ENCODE data around the gene DNAJC13. TPM values are rescaled to one million over a fixed set of nuclear protein-coding genes. Genes with fewer than 3 reads are reported as not detected.

The DNAJC13 gene
- total RNA-seq, 2 experiments from 2014 or later: 31.4 to 32.1 TPM

DNA sequence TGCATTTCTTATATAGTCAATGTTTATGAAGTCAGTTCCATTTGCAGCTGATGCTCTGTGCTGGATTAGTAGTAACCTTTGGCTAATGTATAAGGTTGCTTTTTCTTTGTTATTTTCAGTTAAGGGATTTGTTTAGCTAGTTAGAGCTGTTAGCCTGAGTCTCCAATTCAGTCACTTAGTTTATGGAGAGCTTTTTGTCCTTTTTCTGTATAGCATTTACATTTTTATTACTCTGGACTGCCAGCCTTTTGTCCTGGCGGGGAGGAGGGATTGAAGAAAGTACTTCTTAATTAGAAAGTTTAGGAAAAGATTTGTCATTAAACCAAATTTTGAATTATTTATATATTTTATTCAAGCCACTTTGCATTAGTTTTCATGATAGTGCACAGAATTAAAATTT is 52.0 kb downstream of the DNAJC13 start:
- DNase-seq: no peak
- Mint-ChIP-seq H3K9me3 (no peaks in the 10 kb centered on the region), H3K4me3 (no peak overlapping the region), H3K27ac (no peak overlapping the region), H3K36me3 (peaks cover 15% of the 10 kb centered on the region), H3K27me3 (no peaks in the 10 kb centered on the region), H3K4me1 (no peaks in the 10 kb centered on the region)

- H3K36me3 Mint-ChIP-seq: peaks cover 9% of the 10 kb centered on the region
- DNase-seq: no peak
- H3K4me3 Mint-ChIP-seq: no peak overlapping the region
- H3K4me1 Mint-ChIP-seq: no peaks in the 10 kb centered on the region
- H3K27ac Mint-ChIP-seq: peak overlapping the region; percentile 60
- H3K27me3 Mint-ChIP-seq: no peaks in the 10 kb centered on the region
- no peaks in the 10 kb centered on the region for H3K9me3 Mint-ChIP-seq
Observed at GRCh38 chr3:132486099-132486498, 68.8 kb downstream of the DNAJC13 start.

GRCh38 chr3:132488151-132488550 is 70.8 kb downstream of the DNAJC13 start:
- Mint-ChIP-seq H3K4me1 (no peaks in the 10 kb centered on the region), H3K27me3 (no peaks in the 10 kb centered on the region), H3K4me3 (no peak overlapping the region), H3K9me3 (no peaks in the 10 kb centered on the region), H3K36me3 (peaks cover 9% of the 10 kb centered on the region), H3K27ac (no peak overlapping the region)
- DNase-seq: no peak

DNA sequence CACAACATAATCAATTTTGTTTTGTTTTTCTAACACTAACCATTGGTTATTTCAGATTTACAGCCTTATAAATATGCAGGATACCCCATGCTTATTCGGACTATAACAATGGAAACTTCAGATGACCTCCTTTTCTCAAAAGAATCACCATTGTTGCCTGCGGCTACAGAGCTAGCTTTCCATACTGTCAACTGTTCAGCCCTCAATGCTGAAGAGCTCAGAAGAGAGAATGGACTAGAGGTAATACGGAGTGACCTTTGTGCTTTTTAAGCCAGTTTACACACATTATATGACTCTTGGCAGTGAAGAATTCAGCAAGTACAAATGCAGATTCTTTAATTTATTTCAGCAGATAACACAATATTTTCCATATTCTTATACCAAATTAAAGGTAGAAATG is 81.8 kb downstream of the DNAJC13 start:
- H3K27ac Mint-ChIP-seq: no peak overlapping the region
- H3K4me3 Mint-ChIP-seq: no peak overlapping the region
- H3K27me3 Mint-ChIP-seq: no peaks in the 10 kb centered on the region
- H3K9me3 Mint-ChIP-seq: no peaks in the 10 kb centered on the region
- no peak for DNase-seq
- no peaks in the 10 kb centered on the region for H3K4me1 Mint-ChIP-seq
- H3K36me3 Mint-ChIP-seq: peaks cover 25% of the 10 kb centered on the region

GRCh38 chr3:132503559-132503958 is 86.3 kb downstream of the DNAJC13 start:
- DNase-seq: no peak
- Mint-ChIP-seq H3K36me3 (peaks cover 27% of the 10 kb centered on the region), H3K27me3 (no peaks in the 10 kb centered on the region), H3K27ac (no peak overlapping the region), H3K4me3 (no peak overlapping the region), H3K4me1 (no peaks in the 10 kb centered on the region), H3K9me3 (no peaks in the 10 kb centered on the region)

- Mint-ChIP-seq H3K9me3 (no peaks in the 10 kb centered on the region), H3K4me3 (no peak overlapping the region), H3K4me1 (no peaks in the 10 kb centered on the region), H3K36me3 (peaks cover 27% of the 10 kb centered on the region), H3K27me3 (no peaks in the 10 kb centered on the region), H3K27ac (no peak overlapping the region)
- no peak for DNase-seq
Observed at GRCh38 chr3:132504375-132504933, 87.2 kb downstream of the DNAJC13 start.

DNA sequence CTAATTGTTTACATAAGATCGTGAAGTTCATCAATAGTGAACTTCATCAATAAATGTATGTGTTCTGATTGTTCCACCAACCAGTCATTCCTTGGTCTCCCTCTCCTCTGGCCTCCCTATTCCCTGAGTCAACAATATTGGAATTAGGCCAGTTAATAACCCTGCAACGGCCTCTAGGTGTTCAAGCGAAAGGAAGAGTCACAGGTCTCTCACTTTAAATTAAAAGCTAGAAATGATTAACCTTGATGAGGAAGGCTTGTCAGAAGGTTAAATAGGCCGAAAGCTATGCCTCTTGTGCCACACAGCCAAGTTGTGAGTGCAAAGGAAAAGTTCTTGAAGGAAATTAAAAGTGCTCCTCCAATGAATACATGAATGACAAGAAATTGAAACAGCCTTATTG is 90.4 kb downstream of the DNAJC13 start:
- no peaks in the 10 kb centered on the region for H3K4me1 Mint-ChIP-seq
- H3K4me3 Mint-ChIP-seq: no peak overlapping the region
- H3K36me3 Mint-ChIP-seq: peaks cover 15% of the 10 kb centered on the region
- DNase-seq: no peak
- no peaks in the 10 kb centered on the region for H3K9me3 Mint-ChIP-seq
- H3K27ac Mint-ChIP-seq: no peak overlapping the region
- no peaks in the 10 kb centered on the region for H3K27me3 Mint-ChIP-seq

GRCh38 chr3:132509096-132509495 is 91.8 kb downstream of the DNAJC13 start:
- no peak overlapping the region for H3K4me3 Mint-ChIP-seq
- no peaks in the 10 kb centered on the region for H3K9me3 Mint-ChIP-seq
- no peaks in the 10 kb centered on the region for H3K4me1 Mint-ChIP-seq
- H3K27ac Mint-ChIP-seq: no peak overlapping the region
- peaks cover 17% of the 10 kb centered on the region for H3K36me3 Mint-ChIP-seq
- no peaks in the 10 kb centered on the region for H3K27me3 Mint-ChIP-seq
- DNase-seq: no peak

DNA sequence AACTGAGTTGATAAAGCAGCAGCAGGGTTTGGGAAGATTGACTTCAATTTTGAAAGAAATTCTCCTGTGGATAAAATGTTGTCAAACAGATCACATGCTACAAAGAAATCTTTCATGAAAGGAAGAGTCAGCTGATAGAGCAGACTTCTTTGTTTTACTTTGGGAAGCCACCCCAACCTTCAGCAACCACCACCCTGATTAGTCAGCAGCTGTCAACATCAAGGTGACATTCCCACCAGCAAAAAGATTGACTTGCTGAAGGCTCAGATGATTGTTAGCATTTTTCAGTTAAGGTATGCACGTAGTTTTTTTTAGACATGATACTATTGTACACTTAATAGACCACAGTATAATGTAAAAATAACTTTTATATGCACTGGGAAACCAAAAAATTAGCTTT is 92.2 kb downstream of the DNAJC13 start:
- H3K27ac Mint-ChIP-seq: no peak overlapping the region
- DNase-seq: no peak
- H3K4me3 Mint-ChIP-seq: no peak overlapping the region
- no peaks in the 10 kb centered on the region for H3K4me1 Mint-ChIP-seq
- H3K27me3 Mint-ChIP-seq: no peaks in the 10 kb centered on the region
- peaks cover 19% of the 10 kb centered on the region for H3K36me3 Mint-ChIP-seq
- no peaks in the 10 kb centered on the region for H3K9me3 Mint-ChIP-seq

DNA sequence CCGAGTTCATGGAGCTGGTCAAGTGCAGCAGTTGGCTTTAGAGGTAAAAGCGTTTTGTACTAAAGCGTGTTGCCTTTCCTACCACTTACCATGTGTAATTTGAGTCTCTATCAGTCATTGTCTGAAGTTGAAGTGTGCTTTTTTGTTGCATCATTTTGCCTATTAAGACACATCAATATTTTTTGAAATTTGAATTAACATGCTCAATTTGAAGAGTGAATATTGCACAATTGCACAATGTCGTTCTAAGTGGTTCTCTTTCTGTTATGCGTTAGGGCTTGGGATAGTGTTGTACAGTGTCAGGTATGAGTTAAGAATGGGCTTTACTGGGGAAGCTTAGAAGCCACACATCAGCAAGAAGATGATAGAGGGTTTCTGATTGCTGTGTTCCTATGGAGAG is 95.8 kb downstream of the DNAJC13 start:
- Mint-ChIP-seq H3K4me1 (peaks cover 3% of the 10 kb centered on the region), H3K9me3 (no peaks in the 10 kb centered on the region), H3K36me3 (peaks cover 20% of the 10 kb centered on the region), H3K27ac (no peak overlapping the region), H3K4me3 (no peak overlapping the region), H3K27me3 (no peaks in the 10 kb centered on the region)
- no peak for DNase-seq

GRCh38 chr3:132517311-132517710 is 100.0 kb downstream of the DNAJC13 start:
- DNase-seq: no peak
- Mint-ChIP-seq H3K36me3 (peaks cover 35% of the 10 kb centered on the region), H3K4me1 (peaks cover 12% of the 10 kb centered on the region), H3K9me3 (no peaks in the 10 kb centered on the region), H3K4me3 (no peak overlapping the region), H3K27ac (no peak overlapping the region), H3K27me3 (no peaks in the 10 kb centered on the region)

DNA sequence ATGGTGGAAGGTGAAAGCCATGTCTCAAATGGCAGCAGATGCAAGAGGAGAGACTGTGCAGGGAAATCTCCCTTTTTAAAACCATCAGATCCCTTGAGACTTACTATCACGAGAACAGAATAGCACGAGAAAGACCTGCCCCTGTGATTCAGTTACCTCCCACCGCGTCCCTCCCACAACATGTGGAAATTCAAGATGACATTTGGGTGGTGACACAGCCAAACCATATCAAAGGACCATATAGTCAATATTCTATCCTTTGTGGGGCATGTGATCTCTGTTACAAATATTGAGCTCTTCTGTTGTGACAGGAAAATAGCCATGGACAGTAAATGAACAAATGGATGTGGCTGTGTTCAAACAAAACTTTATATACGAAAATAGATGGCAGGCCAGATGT is 102.6 kb downstream of the DNAJC13 start:
- H3K36me3 Mint-ChIP-seq: peaks cover 30% of the 10 kb centered on the region
- no peak overlapping the region for H3K27ac Mint-ChIP-seq
- H3K27me3 Mint-ChIP-seq: no peaks in the 10 kb centered on the region
- no peak overlapping the region for H3K4me3 Mint-ChIP-seq
- no peak for DNase-seq
- H3K9me3 Mint-ChIP-seq: no peaks in the 10 kb centered on the region
- peaks cover 15% of the 10 kb centered on the region for H3K4me1 Mint-ChIP-seq

DNA sequence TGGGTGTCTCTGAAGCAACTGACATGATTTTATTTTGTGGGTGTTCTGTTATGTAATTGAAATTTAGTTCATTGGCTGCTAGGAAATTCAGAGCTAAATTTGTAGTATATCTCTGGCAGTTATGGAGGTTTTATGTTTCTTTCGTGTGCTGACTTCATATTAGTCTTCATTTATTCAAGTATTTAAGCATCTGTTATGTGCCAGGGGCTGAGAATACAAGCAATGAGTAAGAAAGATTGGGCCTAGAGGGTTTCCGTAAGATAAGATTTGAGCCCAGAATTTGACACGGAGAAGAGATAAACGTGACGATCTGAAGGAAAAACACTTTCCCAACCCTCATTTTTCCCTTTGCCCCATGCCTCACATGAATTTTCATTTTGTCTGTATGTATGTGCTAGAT is 104.6 kb downstream of the DNAJC13 start:
- no peak for DNase-seq
- Mint-ChIP-seq H3K9me3 (no peaks in the 10 kb centered on the region), H3K4me1 (peaks cover 15% of the 10 kb centered on the region), H3K27ac (no peak overlapping the region), H3K4me3 (no peak overlapping the region), H3K36me3 (peaks cover 27% of the 10 kb centered on the region), H3K27me3 (no peaks in the 10 kb centered on the region)

DNA sequence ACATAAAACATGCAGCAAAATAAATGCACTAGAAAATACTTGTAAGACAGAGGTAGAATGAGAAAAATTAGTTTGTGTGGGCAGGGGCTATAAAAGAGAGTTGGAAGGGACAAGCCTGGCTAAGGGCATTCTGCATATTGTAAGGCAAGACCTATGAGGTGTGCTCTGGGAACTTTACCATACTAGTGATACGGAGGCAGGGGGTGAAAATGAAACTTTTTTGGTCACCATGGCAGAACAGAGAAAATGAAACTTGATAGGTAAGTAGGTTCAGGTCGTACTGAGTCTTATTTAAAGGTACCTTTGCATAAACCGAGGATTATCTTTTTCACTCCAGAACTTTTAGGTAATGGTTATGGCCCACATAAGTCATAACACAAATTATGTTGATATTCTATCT is 105.1 kb downstream of the DNAJC13 start:
- Mint-ChIP-seq H3K36me3 (peaks cover 24% of the 10 kb centered on the region), H3K4me1 (peaks cover 13% of the 10 kb centered on the region), H3K27me3 (no peaks in the 10 kb centered on the region), H3K27ac (peak overlapping the region; percentile 35), H3K9me3 (no peaks in the 10 kb centered on the region), H3K4me3 (no peak overlapping the region)
- no peak for DNase-seq

GRCh38 chr3:132530624-132531023 is 113.3 kb downstream of the DNAJC13 start:
- H3K27ac Mint-ChIP-seq: no peak overlapping the region
- no peak overlapping the region for H3K4me3 Mint-ChIP-seq
- no peaks in the 10 kb centered on the region for H3K27me3 Mint-ChIP-seq
- H3K4me1 Mint-ChIP-seq: no peaks in the 10 kb centered on the region
- H3K9me3 Mint-ChIP-seq: no peaks in the 10 kb centered on the region
- peaks cover 13% of the 10 kb centered on the region for H3K36me3 Mint-ChIP-seq
- DNase-seq: no peak

DNA sequence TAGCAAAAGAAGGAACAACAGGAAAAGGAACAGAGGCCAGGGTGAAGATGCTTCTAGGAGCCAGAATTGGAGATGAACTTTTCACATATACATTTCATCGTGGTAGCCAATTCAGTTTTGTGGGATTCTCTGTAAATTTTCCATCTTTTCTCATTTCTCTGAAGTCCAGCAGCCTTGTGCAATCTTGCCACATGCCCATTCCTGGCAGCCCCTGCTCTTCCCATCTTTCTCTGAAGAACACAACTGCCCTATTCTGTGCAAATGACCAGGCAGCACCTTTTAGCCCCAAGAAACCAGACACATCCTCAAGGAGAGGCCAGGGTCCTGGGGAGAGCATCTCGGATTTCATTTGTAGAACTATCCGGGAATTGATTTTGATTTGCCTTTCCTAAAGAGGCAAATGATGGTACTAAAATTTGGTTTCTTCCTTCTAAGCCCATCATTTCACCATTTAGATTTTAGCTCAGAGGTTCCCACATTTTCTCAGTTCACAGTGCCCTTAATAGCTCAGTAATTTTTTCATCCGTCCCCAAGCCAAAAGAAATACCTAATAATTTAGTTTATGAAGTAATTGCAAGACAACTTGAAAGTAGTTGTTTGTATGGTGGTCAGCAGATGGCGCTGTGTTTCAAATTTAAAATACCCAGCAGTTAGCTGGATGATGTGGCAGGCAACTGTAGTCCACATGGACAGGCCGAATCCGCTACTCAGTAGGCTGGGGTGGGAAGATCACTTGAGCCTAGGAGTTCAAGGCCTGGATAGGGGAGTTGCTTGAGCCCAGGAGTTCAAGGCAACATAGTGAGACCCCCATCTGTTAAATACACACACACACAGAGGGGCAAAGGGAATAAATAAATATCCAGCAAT is 118.5 kb downstream of the DNAJC13 start:
- Mint-ChIP-seq H3K9me3 (no peaks in the 10 kb centered on the region), H3K27ac (peak overlapping the region; percentile 75), H3K4me3 (no peak overlapping the region), H3K36me3 (peaks cover 16% of the 10 kb centered on the region), H3K27me3 (no peaks in the 10 kb centered on the region), H3K4me1 (peaks cover 21% of the 10 kb centered on the region)
- DNase-seq: peak; percentile 47

Measured in activated naive CD8-positive, alpha-beta T cell treated with anti-CD3 and anti-CD28 coated beads for 36 hours (primary cell).